GM12801 (cell line): Measurements from ENCODE around the gene MRTFB.

Source experiments
- TF ChIP-seq, protein P1 (sequence below): IDR thresholded peaks from one replicate; pipeline ENCODE4 v1.5.1; 2011; ENCODE audit warnings: control low read depth; ENCODE audit not compliant: insufficient read length; ENCODE audit errors: extremely low read depth

The MRTFB gene

GRCh38 chr16:14109077-14109775, 38.1 kb downstream of the MRTFB start:
- TF ChIP-seq, protein P1, sequence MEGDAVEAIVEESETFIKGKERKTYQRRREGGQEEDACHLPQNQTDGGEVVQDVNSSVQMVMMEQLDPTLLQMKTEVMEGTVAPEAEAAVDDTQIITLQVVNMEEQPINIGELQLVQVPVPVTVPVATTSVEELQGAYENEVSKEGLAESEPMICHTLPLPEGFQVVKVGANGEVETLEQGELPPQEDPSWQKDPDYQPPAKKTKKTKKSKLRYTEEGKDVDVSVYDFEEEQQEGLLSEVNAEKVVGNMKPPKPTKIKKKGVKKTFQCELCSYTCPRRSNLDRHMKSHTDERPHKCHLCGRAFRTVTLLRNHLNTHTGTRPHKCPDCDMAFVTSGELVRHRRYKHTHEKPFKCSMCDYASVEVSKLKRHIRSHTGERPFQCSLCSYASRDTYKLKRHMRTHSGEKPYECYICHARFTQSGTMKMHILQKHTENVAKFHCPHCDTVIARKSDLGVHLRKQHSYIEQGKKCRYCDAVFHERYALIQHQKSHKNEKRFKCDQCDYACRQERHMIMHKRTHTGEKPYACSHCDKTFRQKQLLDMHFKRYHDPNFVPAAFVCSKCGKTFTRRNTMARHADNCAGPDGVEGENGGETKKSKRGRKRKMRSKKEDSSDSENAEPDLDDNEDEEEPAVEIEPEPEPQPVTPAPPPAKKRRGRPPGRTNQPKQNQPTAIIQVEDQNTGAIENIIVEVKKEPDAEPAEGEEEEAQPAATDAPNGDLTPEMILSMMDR, result no peak

GRCh38 chr16:14109782-14110727, 38.9 kb downstream of the MRTFB start:
- TF ChIP-seq, protein P1, result no peak

DNA sequence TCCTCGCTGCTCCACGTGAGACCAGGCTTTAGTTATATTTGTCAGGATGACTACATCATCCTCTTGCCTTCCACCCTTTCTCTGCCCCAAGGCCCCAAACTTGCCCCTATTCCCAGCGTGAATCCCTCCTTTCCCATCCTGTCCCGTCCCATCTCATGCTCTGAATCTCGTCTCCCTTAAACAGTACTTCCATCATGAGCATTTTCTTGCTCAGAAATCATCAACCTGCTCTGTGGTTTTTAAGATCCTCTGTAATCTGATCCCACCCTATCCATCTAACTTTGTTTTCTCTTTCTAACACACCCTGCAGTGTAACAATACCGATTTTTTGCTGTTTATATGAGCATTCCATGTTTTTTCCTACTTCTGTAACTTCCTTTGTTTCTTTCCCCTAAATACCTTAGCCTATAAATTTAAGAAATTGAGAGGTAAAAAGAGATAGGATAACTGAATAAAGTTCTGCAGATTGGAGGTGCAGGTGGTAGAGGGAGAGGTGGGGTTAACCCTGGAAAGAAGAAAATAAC, 39.7 kb downstream of the MRTFB start:
- TF ChIP-seq, protein P1, result no peak

DNA sequence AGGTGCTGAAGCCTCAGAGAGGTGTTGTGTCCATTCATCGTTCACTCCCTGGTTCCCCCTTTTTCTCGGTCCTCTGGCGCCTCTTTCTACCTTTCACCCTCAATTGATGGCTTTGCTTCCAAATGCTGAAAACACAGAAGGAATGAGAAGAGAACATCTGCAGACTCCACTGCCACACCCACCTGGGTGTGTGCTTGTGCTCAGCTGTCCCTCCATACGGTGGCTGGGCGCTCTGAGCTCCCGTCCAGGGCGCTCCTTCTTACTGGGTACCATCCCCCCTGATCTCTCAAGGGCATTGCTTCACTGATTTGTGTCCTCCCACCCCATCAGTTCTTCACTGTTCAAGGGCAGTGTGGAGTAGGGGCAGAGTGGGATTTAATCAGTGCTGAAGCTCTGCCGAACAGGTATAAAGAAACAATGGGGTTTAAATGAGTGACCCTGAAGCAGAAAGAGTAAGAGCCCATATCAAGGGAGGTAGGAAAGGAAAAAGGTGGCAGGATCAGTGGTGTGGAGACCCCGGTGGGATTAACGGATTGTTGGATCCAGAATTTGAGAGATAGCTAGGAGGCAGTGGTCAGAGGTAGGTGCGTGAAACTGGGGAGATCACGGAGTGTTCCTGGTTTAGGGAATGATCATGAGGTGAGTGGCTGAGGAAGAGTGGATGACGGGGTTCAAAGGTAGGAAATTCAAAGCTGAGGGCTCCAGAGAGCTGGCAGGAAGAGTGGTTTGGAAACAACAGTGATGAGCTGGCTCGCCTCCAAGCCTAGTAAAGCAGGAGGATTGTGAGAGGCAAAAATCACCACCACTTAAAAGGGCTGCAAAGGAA, 40.8 kb downstream of the MRTFB start:
- TF ChIP-seq, protein P1, result no peak

GRCh38 chr16:14112539-14112856, 41.4 kb downstream of the MRTFB start:
- TF ChIP-seq, protein P1, result no peak

DNA sequence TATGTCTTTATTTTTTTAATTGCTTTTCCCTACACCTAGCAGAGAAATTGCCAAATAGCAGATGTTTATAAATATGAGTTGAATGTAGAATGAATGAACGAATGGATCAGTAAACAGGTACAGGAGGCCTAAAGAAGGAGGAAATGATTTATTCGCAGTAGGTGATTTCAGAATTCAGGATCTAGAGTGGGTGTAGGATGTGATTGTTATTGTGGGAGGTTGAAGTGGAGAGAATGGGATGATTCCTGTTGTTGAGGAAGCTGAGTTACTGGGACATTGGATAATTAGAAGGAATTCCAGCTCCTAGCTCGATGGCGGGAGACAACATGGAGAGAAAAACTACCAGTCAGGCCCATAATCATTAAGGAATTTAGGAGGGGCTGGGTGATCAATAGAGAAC, 42.2 kb downstream of the MRTFB start:
- TF ChIP-seq, protein P1, result no peak

DNA sequence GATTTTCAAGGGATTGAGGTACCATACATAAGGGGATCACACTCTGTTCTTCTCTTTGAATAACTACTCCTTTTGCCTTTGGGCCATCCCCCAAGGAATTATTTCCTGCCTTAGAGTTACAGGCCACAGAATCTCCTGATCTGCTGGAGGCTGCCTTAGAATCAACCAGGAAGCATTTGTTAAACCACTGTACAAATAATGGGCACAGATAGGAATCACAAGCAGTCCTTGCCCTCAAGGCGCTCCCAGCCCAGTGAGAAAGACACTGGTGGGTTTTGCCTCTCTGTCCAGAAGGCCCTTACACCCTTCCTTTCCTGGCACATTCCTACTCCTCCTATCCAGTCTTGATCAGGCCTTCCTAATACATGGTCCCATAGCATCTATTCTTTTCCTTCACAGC, 45.9 kb downstream of the MRTFB start:
- TF ChIP-seq, protein P1, result no peak
